GM18861 (cell line): ENCODE results near the gene NLGN4X.

Experiments used
- ATAC-seq: cut with Tn5 transposase; IDR thresholded peaks from one replicate; pipeline ENCODE4 v1.9.1; 2021; ENCODE audit not compliant: unreplicated experiment

Gene NLGN4X

GRCh38 chrX:6159468-6159867 is 69.2 kb downstream of the NLGN4X start:
- ATAC-seq = no peak

- ATAC-seq = no peak
These were observed 76.7 kb downstream of the NLGN4X start for GRCh38 chrX:6151971-6152370.

- no peak for ATAC-seq
These were observed 79.4 kb downstream of the NLGN4X start for GRCh38 chrX:6149060-6149872.

DNA sequence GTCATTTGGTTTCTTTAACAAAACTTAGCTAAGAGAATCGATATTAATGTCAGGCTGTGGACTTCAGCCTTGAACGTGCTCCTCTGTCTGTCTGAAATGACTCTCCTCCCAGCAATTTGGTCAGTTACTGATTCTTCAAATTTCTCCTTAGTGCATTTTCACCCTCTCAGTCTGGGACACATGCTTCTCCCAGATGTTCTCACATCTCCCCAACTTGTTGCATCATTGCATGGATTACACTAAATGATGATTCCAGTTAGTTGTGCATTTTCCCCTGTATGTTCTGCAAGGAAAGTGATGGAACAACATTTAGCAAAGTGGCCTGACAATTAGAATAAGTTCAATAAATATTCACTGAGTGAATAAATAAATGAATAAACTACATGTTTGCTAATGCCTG is 94.4 kb downstream of the NLGN4X start:
- ATAC-seq = no peak

DNA sequence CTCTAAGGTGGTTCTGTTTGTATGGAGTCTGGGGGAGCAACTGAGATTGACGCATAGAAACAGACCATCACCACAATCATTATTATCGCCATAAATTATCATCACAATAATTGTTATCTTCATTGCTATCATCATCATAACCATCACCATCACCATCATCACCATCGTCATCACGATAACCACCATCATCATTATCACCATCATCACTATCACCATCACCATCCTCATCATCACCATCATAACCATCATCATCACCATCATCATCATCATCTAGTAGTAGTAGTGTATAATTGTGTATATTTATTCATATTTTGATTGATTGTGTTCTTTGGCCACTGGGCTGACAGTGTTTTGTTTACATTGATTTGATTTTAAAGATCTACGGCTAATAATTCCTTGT is 95.7 kb downstream of the NLGN4X start:
- no peak for ATAC-seq

DNA sequence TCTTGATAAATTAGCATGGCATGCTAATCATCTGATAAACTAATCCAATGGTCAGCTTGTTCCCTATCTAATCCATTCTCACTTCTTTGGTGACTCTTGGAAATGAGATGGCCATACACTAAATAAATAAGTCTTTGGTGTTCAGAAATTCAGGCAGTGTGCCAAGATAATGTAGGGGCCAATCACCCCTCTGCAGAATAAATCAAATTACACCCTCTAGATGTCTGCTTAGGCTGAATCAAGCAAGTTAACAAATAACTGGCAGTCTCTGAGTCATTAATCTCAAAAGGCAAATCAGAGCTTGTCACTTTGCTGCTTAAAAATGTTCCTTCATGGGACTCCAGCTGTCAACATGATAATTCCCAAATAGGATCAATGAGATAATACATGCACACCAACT is 97.4 kb downstream of the NLGN4X start:
- ATAC-seq = no peak

GRCh38 chrX:6129195-6129594 is 99.5 kb downstream of the NLGN4X start:
- no peak for ATAC-seq

GRCh38 chrX:6120329-6120728 is 108.3 kb downstream of the NLGN4X start:
- no peak for ATAC-seq

GRCh38 chrX:6095469-6095868 is 133.2 kb downstream of the NLGN4X start:
- no peak for ATAC-seq

DNA sequence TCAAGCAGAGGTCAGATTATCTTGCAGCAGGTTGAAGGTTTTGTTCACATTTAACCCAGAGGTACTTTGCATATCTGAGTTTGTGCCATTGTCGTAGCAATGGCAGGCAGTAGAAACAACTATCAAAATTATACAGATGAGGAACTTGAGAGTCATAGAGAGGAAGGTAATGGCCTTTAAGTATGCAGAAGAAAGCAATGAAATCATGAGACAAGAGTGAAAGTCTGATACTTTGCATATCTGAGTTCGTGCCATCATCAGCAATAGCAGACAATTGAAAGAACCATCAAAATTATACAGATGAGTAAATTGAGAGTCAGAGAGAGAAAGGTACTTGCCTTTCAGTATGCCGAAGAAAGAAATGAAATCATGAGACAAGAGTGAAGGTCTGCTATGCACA is 154.1 kb downstream of the NLGN4X start:
- ATAC-seq = no peak

- ATAC-seq = no peak
These were observed 156.9 kb downstream of the NLGN4X start for GRCh38 chrX:6071731-6072130.

- ATAC-seq = no peak
These were observed 161.1 kb downstream of the NLGN4X start for GRCh38 chrX:6067600-6067999.

DNA sequence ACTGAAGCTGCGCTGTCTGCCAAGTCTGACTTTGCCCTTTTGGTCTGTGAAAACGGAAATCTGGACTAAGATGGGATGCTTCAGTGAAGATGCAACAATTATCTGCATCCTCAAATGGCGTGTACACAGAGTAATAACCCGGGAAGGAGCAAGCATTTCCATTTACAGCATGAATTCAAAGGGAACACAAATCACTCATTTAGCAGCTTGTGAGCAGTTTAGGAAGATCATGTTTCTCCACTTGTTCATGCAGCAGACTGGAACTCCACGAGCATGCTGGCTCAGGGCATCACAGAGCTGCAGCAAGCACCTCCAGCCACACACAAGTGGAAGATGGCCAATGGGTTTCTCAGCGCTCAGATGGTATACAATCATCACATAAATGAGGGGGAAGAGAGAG is 175.5 kb downstream of the NLGN4X start:
- ATAC-seq = no peak

DNA sequence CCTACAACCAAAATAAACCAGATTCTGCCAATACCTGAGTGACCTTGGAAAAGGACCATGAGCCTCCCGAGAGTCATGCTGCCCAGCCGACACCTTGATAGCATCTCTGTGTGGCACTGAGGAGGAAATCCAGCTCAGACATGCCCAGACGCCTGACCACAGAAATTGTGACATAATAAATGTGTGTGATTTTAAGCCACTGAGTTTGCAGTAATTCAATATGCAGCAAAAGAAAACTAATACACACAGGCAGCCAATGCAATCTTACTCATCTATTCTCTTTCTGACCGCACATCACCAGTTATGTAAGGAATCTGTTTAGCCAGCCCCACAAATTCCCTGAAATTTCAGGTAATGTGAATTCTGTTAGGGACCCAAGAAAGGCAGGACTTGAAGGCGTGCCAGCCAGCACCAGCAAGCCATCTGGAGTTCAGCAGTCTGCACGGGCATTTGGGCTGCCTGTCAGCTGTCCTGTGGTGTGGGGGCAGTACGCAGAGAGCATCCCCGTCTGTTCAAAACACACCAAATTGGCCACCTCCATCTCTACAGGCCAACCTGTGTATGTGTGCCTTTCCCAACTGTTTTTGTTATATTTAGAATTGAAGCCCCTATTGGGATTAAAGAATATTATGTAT is 176.4 kb downstream of the NLGN4X start:
- ATAC-seq = no peak

DNA sequence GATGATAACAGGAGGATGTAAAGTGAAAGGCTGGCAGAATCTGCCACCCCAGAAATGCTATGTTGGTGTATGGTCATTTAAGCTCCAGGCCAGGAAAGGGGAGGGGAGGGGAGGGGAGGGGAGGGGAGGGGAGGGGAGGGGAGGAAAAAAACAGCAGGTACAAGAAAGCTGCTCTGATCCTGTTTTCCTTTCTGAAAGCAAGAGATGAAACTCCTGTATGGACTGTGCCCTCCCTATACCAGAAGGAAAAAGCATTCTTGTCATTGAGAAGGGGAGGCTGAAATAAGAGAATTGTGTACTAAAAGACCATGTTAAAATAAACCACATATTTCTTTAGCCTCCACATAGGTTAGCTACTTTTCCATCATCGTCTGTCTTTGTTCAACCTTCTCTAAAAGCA is 179.5 kb downstream of the NLGN4X start:
- ATAC-seq = no peak

DNA sequence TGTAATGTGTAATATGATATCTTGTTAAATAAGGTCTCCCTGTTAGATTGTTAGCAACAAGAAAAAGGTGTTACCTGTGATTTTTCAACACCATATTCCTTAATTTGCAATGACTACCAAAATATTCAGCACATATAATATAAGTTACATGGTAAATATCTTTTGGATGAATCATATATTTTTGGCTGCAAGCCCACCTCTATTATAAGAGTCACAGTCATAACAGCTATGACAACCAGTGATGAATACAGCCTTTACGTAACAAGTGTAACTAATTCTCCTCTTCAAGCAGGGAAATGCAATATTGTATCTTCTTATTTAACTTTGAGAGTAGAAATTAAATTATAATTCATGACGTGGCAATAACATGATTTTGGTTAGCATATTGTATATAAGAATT is 187.0 kb downstream of the NLGN4X start:
- ATAC-seq = no peak

DNA sequence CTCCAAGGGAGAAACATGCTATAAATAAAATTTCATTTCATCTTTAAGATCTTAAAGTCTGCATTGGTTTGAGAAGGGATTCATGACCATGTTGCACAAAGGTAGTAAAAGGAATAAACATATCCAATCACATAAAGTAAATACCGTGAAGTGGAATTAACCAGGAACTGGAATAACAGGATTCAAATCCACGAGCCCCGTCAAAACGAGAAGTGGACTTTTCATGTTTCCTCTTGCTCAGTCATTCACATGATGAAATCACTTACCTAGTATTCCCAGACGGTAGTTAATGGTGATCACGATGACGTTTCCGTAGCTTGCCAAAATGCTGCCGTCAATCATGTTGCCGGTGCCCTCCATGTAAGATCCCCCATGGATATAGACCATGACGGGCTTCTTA is 199.7 kb downstream of the NLGN4X start:
- no peak for ATAC-seq

DNA sequence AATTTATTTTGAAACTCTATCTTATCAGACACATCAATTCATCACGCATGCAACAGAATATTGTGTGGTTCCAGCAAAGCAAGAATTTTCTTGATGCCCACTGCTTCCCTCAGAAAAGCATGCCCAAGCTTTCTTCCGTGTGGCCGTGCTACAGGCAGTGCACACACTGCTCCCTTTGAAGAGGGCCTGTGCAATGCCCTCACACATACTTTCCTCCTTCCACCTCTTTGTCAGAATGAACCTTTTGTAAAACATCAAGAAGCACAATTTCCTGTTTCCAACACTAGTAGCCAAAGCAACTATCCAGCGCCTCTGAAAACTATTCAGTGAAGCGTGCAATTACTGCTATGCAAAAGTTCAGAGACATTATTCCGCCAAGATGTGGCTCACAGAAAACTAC is 201.7 kb downstream of the NLGN4X start:
- ATAC-seq = no peak

- ATAC-seq = no peak
These were observed 202.2 kb downstream of the NLGN4X start for GRCh38 chrX:6026429-6026828.

DNA sequence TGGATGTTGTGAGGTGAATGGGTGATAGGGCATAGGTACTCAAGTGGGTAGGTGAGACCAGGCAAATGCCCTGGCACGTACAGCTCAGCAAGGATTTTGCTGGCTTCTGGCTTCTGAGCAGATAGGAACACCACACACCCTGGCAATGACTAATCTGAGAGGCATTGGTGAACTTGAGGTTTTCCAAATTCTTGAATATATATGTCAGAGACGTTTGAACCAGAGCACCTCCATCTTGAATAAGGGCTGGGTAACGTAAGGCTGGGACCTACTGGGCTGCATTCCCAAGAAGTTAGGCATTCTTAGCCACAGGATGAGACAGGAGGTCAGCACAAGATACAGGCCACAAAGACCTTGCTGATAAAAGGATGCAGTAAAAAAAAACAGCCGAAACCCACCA is 204.5 kb downstream of the NLGN4X start:
- no peak for ATAC-seq

DNA sequence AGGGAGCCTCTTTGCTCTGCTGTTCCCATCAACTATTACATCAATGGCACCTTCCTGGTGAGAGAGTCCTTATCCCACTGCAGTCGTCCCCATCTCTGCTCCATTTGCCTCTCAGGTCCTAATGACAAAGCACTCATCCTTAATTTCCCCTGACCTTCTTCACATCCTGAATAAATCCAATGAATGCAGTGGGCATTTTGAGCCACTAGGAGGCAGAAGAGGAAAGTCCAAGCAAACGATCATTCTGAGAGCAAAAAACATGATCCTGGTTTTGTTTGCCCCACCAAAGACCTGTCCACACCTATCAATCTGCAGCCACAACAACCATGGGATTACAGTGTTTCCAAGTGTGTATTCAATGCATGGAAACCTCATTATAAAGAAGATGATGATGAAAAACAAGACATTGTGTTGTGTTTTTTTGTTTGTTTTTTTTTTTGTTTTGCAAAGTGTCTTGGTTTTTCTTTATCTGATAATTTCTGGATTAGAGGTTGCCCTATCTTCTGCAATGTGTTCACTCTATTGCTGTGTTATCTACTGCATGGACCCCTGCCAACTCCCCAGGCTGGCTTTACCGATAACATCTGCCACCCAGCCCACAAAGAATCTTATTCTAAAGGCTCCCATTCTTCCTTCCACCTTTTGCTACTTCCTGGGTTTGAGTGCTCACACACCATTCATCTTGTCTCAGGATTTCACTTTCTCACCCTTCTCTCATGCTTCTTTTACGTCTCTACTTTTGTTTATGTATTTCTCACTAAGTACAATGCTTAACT is 207.2 kb downstream of the NLGN4X start:
- ATAC-seq = peak; percentile 70

- ATAC-seq = no peak
These were observed 209.6 kb downstream of the NLGN4X start for GRCh38 chrX:6019076-6019475.
